Stimulated activated CD4-positive, alpha-beta T cell treated with anti-CD3 and anti-CD28 coated beads, Interleukin-1b, Interleukin-23, amount 100 ng/mL, for 1 hour (primary cell): ENCODE results near the gene RAP1GDS1.
A peak's percentile ranks its signal among the peaks of the same experiment; 100 is the strongest.
"Not testable (repeated sequence)": the region's sequence is repeated elsewhere in the genome, so short reads cannot be mapped to it uniquely, and the experiment has no call there.

Experiments
- DNase-seq, 2 donors: peaks; one replicate each; pipeline ENCODE4 v3.0.0-alpha.2; 2020; ENCODE audit warnings: low read depth in 2 of 2

Gene RAP1GDS1

DNA sequence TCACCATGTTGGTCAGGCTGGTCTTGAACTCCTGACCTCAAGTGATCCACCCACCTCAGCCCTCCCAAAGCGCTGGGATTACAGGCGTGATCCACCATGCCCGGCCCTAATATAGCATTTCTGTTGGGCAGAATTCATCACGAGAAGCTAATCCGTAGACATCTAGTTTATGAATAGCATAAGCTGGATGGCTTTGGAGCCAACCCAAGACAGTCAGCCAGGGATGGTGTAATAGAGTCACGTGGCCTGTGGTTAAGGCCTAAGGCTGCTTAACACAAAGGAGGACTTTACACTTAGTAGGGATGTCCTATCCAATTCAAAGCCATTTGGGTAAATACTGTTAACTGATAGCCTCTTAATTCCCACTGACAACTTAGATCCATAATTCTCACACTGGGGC is 173.6 kb downstream of the RAP1GDS1 start:
- no peak for DNase-seq

DNA sequence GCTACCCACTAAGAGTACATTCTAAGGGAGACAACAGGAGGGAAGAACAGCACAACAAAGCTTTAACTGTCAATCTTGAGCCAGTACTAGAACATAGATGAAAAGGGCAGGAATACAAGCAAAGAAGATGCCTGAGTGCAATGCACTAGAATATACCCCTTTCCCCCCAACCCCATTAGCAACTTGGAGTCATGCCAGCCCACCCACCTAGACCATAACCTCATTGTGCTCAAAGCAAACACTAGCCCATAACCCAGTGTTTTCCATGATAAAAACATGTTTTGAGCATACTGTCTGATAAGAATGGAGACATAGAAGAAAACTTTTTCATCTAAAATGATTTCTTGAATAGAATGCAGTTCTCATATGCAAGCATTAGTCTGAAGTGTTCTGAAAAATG is 183.2 kb downstream of the RAP1GDS1 start:
- no peak for DNase-seq

DNA sequence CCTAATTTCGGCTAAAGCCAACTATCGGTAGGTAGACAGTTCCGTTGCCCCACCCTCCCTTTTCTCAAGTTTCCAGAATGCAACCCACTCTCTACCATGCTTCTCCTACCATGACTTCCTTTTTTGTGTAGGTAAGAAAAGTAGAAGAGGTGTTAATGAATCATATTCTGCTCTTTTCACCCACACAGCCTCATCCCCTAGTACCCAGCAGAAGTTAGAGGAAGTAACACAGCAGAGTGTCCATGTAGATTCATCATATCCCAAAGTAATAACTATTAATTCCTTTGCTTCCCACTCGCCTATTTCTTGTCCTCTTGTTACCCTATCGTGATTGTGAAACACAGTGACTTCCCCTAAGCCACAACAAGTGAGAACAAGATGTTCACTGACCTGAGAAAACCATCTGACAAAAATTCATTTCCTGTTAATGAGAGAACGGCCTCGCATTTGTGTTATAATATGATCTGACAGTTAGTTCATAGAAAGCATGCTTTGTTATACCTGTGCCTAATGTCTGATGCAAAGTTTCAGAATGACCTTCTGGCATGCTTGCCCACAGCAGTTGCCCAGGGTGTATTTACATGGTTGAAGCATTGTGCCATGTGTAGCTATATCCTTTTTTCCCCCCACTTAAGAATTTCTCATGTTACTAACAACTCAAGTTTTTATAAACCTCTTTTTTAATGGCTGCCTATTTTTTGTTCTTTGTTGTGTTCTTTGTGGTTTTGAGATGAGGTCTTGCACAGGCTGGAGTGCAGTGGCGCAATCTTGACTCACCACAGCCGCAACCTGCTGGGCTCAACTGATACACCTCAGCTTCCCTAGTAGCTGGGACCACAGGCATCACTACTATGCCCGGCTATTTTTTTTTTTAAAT is 185.6 kb downstream of the RAP1GDS1 start:
- DNase-seq, result no peak

DNA sequence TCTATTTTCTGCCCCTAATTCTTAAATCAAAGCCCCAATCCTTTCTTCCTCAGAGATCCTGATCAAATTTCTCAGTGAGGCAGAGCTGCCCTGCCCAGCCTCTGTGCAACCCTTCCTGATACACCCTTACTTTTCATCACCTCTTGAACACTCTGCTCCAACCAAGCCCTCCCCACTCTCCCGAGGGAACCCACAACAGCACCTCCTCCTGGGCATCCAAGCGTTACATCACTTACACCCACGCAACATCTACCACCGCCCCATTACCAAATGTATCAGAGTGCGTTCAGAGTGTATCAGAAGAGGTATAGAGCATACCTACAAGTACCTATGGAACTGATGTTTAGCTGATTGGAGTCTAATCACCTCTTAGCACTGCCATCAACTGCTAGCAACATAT is 186.5 kb downstream of the RAP1GDS1 start:
- no peak for DNase-seq

DNA sequence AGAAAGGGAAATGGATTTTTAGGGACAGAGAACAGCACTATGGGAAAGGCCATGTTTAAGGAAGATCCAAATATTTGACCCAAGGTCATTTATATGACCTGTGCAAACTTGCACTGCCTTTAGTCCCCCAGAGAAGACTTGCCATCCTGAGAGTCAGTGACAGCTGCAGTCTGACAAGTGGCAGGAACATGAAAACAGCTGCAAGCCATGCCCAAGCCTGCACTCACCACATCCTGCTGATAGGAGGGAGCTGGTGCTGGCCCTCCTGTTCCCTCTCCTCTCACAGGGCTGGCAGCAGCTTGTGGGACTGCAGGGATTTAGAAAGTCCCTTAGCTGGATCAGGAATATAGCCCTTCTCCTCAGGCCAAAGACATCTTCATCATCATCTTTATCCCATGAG is 187.7 kb downstream of the RAP1GDS1 start:
- DNase-seq, result no peak

DNA sequence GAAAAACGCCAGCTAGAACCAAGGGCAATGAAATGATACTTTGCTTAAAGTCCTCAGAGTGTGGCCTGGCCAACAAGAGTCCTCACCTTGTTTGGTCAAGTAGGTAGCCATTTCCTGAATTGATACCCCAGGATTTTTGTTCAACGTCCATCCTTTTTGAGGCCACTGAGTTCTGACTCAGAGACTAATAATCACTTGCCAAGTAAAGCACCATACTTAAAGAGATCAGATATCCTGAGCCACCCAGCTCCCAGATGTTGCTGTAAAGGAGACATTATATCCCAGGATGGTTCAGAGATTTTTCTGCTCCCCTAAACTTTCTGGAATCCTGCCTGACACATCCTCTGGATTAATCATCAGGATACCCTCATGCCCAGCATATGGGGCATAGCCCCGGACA is 190.9 kb downstream of the RAP1GDS1 start:
- no peak for DNase-seq

DNA sequence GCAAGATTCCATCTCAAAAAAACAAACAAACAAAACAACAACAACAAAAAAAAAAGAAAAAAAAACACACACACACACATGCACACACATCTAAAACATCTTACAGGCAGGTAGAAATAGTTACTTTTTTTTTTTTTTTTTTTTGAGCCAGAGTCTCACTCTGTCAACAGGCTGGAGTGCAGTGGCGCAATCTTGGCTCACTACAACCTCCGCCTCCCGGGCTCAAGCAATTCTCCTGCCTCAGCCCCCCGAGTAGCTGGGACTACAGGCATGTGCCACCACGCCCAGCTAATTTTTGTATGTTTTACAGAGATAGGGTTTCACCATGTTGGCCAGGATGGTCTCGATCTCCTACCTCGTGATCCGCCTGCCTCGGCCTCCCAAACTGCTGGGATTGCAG is 196.2 kb downstream of the RAP1GDS1 start:
- DNase-seq, result not testable (repeated sequence)

DNA sequence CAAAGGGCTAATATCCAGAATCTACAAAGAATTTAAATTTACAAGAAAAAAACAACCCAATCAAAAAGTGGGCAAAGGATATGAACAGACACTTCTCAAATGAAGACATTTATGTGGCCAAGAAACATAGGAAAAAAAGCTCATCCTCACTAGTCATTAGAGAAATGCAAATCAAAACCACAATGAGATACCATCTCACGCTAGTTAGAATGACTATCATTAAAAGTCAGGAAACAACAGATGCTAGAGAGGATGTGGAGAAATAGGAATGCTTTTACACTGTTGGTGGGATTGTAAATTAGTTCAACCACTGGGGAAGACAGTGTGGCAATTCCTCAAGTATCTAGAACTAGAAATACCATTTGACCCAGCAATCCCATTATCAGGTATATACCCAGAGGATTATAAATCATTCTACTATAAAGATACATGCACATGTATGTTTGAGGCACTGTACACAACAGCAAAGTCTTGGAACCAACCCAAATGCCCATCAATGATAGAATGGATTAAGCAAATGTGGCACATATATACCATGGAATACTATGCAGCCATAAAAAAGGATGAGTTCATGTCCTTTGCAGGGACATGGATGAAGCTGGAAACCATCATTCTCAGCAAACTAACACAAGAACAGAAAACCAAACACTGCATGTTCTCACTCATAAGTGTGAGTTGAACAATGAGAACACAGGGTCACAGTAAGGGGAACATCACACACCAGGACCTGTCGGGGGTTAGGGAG is 200.1 kb downstream of the RAP1GDS1 start:
- DNase-seq, result not testable (repeated sequence)

DNA sequence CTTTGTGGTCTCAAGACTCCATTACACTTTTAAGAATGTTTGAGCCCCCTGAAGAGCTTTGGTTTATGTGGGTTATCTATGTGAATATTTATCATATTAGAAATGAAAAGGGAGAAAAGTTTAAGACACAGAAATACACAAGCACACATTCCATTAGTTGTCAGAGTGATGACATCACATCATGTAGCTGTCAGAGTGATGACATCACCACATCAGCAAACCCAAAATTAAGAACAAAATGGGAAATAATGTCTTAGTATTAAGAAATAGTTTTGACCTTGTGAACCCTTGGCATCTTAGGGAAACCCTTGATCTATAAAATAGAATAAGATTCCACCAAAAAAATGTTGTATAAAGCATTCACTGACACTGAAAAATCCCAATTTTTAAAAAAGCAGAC is 201.3 kb downstream of the RAP1GDS1 start:
- no peak for DNase-seq

DNA sequence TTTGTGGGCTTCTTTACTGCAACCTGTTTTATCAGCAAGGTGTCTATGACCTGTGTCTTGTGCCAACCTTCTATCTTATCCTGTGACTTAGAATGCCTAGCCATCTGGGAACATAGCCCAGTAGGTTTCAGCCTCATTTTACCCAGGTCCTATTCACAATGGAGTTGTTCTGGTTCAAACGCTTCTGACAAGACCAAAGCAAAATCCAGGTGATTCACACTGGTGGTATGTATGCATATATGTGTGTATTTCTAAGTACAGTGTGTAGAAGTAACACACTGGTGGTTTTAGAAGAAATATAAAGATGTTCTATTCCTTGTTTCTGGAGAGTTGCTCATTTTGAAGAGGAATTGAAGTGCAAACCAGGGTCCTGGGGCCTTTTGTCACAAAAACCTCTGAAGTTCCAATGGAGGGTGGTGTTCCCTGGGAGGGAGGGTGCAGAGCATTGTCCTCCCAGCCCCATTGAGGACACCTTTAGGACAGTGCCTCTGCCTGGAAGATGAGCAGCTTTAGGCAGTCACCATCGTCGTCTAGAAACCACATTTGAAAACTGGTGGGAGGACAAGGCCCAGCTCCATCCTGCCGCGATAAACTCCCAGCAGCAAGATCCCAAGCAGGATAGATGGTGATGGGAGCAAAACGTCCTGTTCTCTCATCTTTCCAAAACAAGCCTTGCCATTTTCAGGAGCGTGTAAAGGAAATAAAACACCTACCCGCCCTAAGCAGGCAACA is 205.8 kb downstream of the RAP1GDS1 start:
- no peak for DNase-seq

DNA sequence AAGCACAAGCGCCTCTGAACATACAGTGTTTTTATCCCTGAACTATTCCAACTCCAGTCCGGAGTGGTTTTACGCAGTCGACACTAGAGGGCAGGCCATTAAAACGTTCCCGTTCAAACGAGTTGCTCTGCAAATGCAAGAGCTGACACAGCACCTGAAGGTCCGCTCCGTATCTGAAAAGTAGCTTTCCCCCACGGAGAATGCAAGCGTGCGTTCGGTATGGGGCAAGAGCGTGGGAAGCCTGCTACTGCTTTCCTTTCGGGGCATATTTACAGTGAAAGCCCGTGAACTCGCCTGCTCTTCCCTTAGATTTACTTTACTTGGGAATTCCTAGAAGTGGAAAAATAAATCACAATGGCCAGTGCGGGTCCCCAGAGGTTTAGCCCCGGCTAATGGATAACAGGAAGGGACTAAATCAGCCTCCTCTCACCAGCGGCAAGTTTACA is 206.5 kb downstream of the RAP1GDS1 start:
- peak; percentile 38 to 50 for DNase-seq

DNA sequence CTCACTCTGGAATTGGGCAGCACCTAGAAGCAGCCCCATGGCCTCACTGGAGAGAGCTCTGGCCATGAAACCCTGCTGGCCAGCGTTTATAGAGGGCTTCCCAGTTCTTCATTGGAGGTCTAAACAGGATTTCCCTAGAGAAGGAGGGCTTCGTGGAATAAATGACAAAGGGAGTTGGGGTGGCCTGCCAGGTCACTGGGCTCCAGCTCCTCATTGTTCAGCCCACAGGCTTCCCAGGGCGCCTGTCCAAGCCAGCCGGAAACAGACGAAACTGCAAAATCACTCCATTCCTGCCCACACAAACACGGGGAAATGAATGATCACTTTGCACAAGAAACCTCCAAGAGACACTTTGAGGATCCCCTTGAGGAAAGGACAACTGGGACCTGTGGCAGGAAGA is 207.5 kb downstream of the RAP1GDS1 start:
- DNase-seq, result no peak

DNA sequence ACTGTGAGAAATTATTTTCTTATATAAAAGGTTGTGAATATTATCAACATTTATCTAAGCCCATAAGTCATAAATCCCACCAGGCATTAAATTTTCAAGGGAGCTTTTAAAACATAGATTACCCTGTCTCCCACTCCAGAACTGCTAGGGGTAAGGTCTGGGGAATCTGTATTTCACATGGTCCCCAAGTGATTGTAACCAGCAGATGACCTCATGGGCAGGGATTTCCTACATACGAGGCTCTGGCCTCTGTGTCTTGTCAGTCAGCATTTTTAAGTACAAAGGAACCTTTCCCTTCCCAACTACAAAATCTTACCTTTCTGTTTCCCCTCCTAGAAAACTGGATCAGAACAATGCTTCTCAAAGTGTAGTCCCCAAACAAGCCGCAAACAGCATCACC is 208.6 kb downstream of the RAP1GDS1 start:
- no peak for DNase-seq

DNA sequence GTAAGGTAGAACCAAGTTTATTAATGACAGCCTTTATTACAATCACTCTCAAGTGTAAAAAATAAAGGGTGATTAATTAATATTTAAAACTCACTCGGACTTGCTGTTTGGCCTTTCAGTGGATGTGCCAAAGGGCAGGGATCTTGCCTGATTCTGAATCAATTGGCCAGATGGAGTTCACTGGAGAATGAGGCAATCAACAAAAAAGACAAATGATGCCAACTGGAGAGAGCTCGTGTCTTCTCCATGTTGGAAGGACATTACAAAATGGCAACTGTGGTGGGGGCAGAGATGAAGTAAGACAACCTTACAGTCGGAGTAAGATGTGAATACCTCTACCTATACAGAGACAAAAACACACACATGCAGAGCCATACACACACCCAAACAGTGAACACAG is 209.2 kb downstream of the RAP1GDS1 start:
- DNase-seq, result no peak

DNA sequence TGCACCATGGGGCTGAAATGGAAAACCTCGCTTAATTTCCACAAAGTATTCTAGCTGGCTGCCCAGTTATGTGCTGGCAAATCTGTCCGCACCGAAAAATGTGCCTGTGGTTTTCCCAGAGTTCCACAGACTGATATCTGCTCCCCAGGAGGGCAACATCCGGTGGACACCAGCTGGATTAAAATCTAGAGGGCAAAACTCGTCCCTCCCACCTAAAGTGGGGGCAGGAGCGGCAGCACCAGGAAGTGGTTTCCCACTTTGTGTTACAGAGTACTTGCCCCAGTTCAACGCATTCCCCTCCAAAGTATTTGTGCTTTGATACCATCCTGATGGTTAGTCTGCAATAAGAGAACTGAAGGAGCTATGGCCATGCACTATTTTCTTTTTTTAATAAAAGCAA is 209.6 kb downstream of the RAP1GDS1 start:
- no peak for DNase-seq

DNA sequence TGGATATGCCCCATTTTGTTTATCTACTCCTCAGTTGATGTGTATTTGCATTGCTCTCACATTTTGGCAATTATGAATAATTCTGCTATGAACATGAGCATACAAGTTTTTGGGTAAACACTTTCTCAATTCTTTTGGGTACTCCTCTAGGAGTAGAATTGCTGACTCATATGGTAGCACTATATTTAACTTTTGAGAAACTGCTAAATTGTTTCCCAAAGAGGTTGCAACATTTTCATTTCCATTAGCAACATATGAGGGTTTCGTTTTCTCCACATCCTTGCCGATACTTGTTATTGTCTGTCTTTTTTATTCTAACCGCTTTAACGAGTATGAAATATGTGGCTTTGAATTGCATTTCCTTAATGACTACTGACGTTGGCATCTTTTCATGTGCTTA is 211.9 kb downstream of the RAP1GDS1 start:
- DNase-seq, result no peak

DNA sequence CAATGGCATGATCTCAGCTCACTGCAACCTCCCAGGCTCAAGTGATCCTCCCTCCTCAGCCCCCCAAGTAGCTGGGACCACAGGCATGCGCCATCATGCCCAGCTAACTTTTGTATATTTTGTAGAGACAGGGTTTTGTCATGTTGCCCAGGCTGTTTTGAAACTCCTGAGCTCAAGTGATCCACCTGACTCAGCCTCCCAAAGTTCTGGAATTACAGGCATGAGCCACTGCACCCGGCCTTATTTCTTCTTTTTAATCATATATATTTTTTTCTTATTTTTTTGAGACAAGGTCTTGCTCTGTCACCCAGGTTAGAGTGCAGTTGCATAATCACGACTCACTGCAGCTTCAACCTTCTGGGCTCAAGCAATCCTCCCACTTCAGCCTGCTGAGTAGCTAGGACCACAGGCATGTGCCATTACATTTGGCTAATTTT is 213.2 kb downstream of the RAP1GDS1 start:
- no peak for DNase-seq

DNA sequence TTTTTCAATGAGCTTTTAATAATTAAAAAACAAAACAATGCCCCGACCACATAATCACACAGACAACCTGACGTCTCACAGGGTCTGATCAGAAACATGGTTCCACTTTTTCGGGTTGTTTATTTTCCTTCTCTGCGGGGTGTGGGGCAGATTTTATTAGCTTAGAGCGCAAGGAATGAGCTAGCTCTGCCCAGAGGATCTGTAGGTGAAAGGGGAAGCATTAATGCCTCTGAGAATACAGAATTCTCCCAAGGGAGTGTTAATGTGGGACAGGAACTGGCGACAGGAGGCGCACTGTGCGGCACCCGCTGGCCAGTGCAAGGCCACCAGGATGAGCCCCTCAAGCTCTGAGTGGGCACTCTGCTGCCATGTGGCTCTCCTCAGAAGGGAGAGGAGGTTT is 215.7 kb downstream of the RAP1GDS1 start:
- DNase-seq, result no peak

DNA sequence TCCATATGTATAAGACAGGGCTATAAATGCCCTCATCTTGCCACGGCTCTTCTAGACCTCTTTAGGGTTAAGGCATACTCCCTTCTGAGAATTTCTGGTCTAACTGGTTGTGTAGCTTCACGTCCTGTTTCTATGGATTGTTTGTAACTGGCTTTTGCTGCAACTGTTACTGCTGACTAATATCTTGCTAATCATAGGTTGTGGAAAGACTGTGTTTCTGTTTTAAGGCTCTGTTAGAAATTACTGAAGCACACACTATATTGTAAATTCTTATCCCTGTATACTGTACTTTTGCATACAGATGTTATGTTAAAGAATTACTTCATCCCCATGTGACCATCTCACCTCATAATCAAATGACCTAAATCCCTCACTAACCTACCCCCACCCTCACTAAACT is 218.4 kb downstream of the RAP1GDS1 start:
- DNase-seq, result not testable (repeated sequence)

DNA sequence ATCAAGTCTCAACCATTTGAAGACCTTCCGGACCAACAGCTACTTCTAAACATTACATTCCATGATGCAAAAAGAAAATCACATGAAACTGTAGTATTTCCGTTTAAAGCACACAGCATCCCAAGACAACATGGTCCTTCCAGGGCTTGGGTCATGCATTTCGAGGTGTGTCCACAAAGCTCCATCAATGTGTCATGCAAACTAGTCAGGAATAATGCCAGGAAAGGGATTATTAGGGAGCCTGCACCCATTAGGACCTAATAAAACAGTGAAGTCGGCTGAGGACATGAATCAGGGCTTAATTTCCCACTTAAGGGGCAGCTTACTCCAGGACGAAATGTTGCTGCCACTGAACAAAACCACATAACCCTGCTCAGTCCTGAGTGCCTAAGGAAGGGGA is 219.4 kb downstream of the RAP1GDS1 start:
- DNase-seq, result no peak

DNA sequence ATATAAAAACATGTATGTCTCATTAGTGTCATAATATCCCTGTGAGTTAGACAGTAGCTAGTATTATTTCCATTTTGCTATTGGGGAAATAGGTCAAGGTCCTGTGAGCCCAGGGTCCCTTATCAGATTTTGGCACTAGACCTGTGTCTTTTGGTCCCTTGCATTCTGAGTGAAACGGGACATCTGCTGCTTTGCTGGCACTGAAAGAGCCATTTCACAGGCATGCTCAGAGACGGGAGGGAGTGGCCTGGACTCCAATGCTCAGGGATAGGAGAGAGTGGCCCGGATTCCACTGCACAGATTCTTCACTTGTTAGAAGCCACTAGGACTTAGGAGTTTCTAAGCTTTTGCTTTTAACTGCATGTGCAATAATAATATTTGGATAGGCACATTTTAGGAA is 220.0 kb downstream of the RAP1GDS1 start:
- DNase-seq, result no peak

DNA sequence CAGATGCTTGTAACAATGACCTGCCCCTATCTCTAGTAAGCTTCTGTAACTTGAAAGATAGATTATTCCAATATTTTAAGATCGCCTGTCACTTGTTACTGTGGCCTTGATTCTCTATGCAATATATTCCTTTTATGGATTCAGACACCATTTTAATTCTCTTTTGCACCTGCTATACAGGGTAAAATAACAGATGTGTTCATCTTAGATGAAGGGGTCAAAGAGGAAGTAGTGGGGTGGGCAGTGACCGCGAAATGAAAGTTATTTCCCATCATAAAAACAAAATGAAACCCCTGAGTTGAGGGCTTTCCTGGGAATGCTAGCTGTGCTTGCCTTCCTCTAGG is 221.3 kb downstream of the RAP1GDS1 start:
- DNase-seq, result no peak
